HepG2 (cell line): ENCODE results near the gene APEX1. TPM values are rescaled to one million over a fixed set of nuclear protein-coding genes. Genes with fewer than 3 reads are reported as not detected.

ENCODE experiments used
- CBX2 ChIP-seq, 2 experiments: fragments of 200-600 bp in 1 of 2; sonication (generic); formaldehyde crosslinking in 1 of 2; IDR thresholded peaks; 2 replicates each; pipeline versions ENCODE4 v1.7.0 to v1.8.1; 2018 to 2022; ENCODE audit warnings: low read depth in 2 of 2, low read length in 1 of 2, mild to moderate bottlenecking in 1 of 2, missing genetic modification reagents in 1 of 2
- ELF1 ChIP-seq: sonication (generic); formaldehyde crosslinking; IDR thresholded peaks from 2 replicates; pipeline ENCODE4 v1.4.0; 2020; ENCODE audit warnings: missing genetic modification reagents
- ELF3 ChIP-seq: IDR thresholded peaks from 2 replicates; pipeline ENCODE4 v1.6.1; 2016; ENCODE audit warnings: missing genetic modification reagents, missing compliant biosample characterization
- HMG20B ChIP-seq: conservative IDR thresholded peaks from 2 replicates; pipeline ENCODE4 v1.6.1; 2016; ENCODE audit warnings: missing genetic modification reagents, missing compliant biosample characterization
- HNRNPUL1 ChIP-seq: fragments of 200-400 bp; formaldehyde crosslinking; IDR thresholded peaks from 2 replicates; pipeline ENCODE4 v1.6.1; 2017; ENCODE audit warnings: low read depth, mild to moderate bottlenecking, low read length, moderate library complexity
- KIAA2018 ChIP-seq: sonication (generic); formaldehyde crosslinking; IDR thresholded peaks from 2 replicates; pipeline ENCODE4 v1.5.0; 2020; ENCODE audit warnings: mild to moderate bottlenecking, missing genetic modification reagents, borderline replicate concordance
- MXD1 ChIP-seq: sonication (generic); formaldehyde crosslinking; IDR thresholded peaks from 2 replicates; pipeline ENCODE4 v1.4.0; 2020; ENCODE audit warnings: mild to moderate bottlenecking, missing genetic modification reagents
- NCOA2 ChIP-seq: sonication (generic); formaldehyde crosslinking; IDR thresholded peaks from 2 replicates; pipeline ENCODE4 v1.8.0; 2022; ENCODE audit warnings: inconsistent platforms
- NFE2 ChIP-seq: sonication (generic); formaldehyde crosslinking; IDR thresholded peaks from 2 replicates; pipeline ENCODE4 v1.4.0; 2020; ENCODE audit warnings: missing genetic modification reagents
- SIN3B ChIP-seq: fragments of 150-350 bp; IDR thresholded peaks from 2 replicates; pipeline ENCODE4 v1.6.1; 2014; ENCODE audit warnings: low read length
- SMC3 ChIP-seq: IDR thresholded peaks from 2 replicates; pipeline ENCODE4 v1.6.1; 2011; ENCODE audit warnings: low read length, improper control_type of control experiment
- SRF ChIP-seq: IDR thresholded peaks from 2 replicates; pipeline ENCODE4 v1.6.1; 2011; ENCODE audit warnings: mild to moderate bottlenecking, low read depth, low read length, moderate library complexity
- ZC3H4 ChIP-seq: sonication (generic); formaldehyde crosslinking; IDR thresholded peaks from 2 replicates; pipeline ENCODE4 v1.4.0; 2020; ENCODE audit warnings: missing genetic modification reagents, borderline replicate concordance
- ZFP62 ChIP-seq: sonication (generic); formaldehyde crosslinking; IDR thresholded peaks from 2 replicates; pipeline ENCODE4 v1.4.0; 2020; ENCODE audit warnings: missing genetic modification reagents
- ZKSCAN8 ChIP-seq: IDR thresholded peaks from 2 replicates; pipeline ENCODE4 v1.6.1; 2016; ENCODE audit warnings: borderline replicate concordance, missing genetic modification reagents, missing compliant biosample characterization
- ZNF274 ChIP-seq: sonication (generic); formaldehyde crosslinking; IDR thresholded peaks from 2 replicates; pipeline ENCODE4 v1.5.1; 2020; ENCODE audit warnings: mild to moderate bottlenecking, missing genetic modification reagents
- ZNF275 ChIP-seq: sonication (generic); formaldehyde crosslinking; IDR thresholded peaks from 2 replicates; pipeline ENCODE4 v1.8.0; 2022; ENCODE audit warnings: missing genetic modification reagents, mild to moderate bottlenecking, inconsistent platforms, borderline replicate concordance
- ZNF569 ChIP-seq: sonication (generic); formaldehyde crosslinking; IDR thresholded peaks from 2 replicates; pipeline ENCODE4 v1.5.0; 2020; ENCODE audit warnings: mild to moderate bottlenecking, missing genetic modification reagents, moderate library complexity, borderline replicate concordance
- ZNF772 ChIP-seq: sonication (generic); formaldehyde crosslinking; IDR thresholded peaks from 2 replicates; pipeline ENCODE4 v1.5.0; 2020; ENCODE audit warnings: mild to moderate bottlenecking, missing genetic modification reagents
- ZSCAN25 ChIP-seq: sonication (generic); formaldehyde crosslinking; IDR thresholded peaks from 2 replicates; pipeline ENCODE4 v1.8.0; 2022; ENCODE audit warnings: mild to moderate bottlenecking, missing genetic modification reagents
- polyA plus RNA-seq, 8 experiments: library from polyadenylated mRNA; depleted of rRNA in 3 of 8; stranded (reverse) in 7 of 8; unstranded in 1 of 8; fragments of >200 nt; fragmentation: Illumina TruSeq in 4 of 8; extraction: Trizol in 4 of 8; gene quantifications; 2 replicates each; pipeline versions ENCODE4 v1.2.1 to v1.2.3, GENCODE V29; 2011 to 2016; ENCODE audit warnings: low read depth in 4 of 8, missing spikeins in 1 of 8, mixed read lengths in 1 of 8; ENCODE audit not compliant: insufficient read depth in 1 of 8
- total RNA-seq, 5 experiments: library from RNA; depleted of rRNA; stranded (reverse); fragments of >200 nt; fragmentation: Illumina TruSeq; extraction: Trizol; gene quantifications; 2 replicates each; pipeline ENCODE4 v1.2.3, GENCODE V29; 2016; ENCODE audit warnings: low read depth in 1 of 5

The APEX1 gene
- total and polyA plus RNA-seq, 2 of the 13 experiments (the other 11 are each of a cell fraction or from before 2014, with no cell fraction given) = 171 to 405 TPM

- TF ChIP-seq ZKSCAN8 (CRISPR knock-in tag) (peak; percentile 59), ZNF274 (CRISPR knock-in tag) (0 out of 2 replicates have a peak, but pooled peaks have one; percentile 37), ELF1 (CRISPR knock-in tag) (peak; percentile 26; the same call in 1 of the 2 replicates), NCOA2 (0 out of 2 replicates have a peak, but pooled peaks have one; percentile 56), HNRNPUL1 (no peak), NFE2 (CRISPR knock-in tag) (no peak), SRF (no peak), ZNF275 (CRISPR knock-in tag) (peak; percentile 87), ZSCAN25 (CRISPR knock-in tag) (no peak; the same call in 1 of the 2 replicates), ZFP62 (CRISPR knock-in tag) (no peak), KIAA2018 (CRISPR knock-in tag) (no peak), MXD1 (CRISPR knock-in tag) (peak; percentile 94), HMG20B (CRISPR knock-in tag) (peak; percentile 77), ZNF569 (CRISPR knock-in tag) (no peak), ZC3H4 (0 out of 2 replicates have a peak, but pooled peaks have one; percentile 76), ELF3 (CRISPR knock-in tag) (peak; percentile 58), CBX2 (IDR thresholded peaks at IDR 0.05; ENCODE audit: low read depth, low read length) (no peak), CBX2 (CRISPR knock-in tag; IDR thresholded peaks at IDR 0.05; ENCODE audit: low read depth) (0 out of 2 replicates have a peak, but pooled peaks have one; percentile 95), ZNF772 (CRISPR knock-in tag) (no peak; the same call in 1 of the 2 replicates), SIN3B (peak; percentile 73; the same call in 1 of the 2 replicates), SMC3 (no peak)
Measured at GRCh38 chr14:20454516-20455354, at the start of gene APEX1, which contains the start of gene OSGEP (continued).
